ENCODE measurements around the gene USF1. TPM values are rescaled to one million over a fixed set of nuclear protein-coding genes. Genes with fewer than 3 reads are reported as not detected.
"Not testable (repeated sequence)": the region's sequence is repeated elsewhere in the genome, so short reads cannot be mapped to it uniquely, and the experiment has no call there.

Gene USF1
- total RNA-seq, 1 experiment from 2014 or later, result 66.4 TPM

- H3K9me3 ChIP-seq (replicated peaks), result no peaks in the 10 kb centered on the region
- H3K4me1 ChIP-seq, result peaks cover 12% of the 10 kb centered on the region
- DNase-seq, result no peak
- no peaks in the 10 kb centered on the region for H3K27me3 ChIP-seq
- no peak overlapping the region for H3K27ac ChIP-seq
- no peak overlapping the region for H3K4me3 ChIP-seq
- no peaks in the 10 kb centered on the region for H3K36me3 ChIP-seq
These were observed 36.1 kb downstream of the USF1 start for GRCh38 chr1:161009602-161010211.

DNA sequence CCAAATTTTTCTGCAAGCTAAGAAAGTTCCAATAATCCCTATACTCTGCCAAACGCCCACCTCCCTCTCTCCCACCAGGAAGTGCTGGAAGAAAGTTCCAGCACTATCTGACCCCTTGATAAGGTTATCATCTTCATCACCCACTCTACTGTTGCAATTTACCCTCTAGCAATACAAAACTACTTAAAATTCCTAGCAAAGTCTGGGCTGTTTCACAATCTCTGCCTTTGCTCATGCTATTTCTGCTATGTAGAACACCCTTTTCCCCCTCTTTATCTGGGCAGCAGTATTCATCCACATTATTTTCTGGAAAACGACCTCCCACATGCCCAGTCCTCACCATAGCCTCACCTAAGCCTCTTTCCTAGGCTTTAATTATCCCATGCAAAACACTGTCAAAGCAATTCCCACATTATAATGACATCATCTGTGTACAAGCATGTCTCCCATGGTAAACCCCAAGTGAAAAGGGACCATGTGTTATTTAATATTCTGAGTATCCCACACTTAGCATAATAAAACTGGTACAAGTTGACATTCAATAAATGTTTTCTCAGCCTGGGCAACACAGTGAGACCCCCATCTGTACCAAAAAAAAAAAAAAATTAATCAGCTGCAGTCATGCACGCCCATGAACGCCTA lies 36.8 kb downstream of the USF1 start:
- Histone ChIP-seq H3K9me3 (replicated peaks) (no peaks in the 10 kb centered on the region), H3K4me1 (peaks cover 8% of the 10 kb centered on the region), H3K36me3 (no peaks in the 10 kb centered on the region), H3K27me3 (no peaks in the 10 kb centered on the region), H3K27ac (no peak overlapping the region), H3K4me3 (no peak overlapping the region)
- no peak for DNase-seq

- Histone ChIP-seq H3K27me3 (no peaks in the 10 kb centered on the region), H3K27ac (no peak overlapping the region), H3K4me1 (no peaks in the 10 kb centered on the region), H3K4me3 (no peak overlapping the region), H3K36me3 (no peaks in the 10 kb centered on the region), H3K9me3 (replicated peaks) (no peaks in the 10 kb centered on the region)
- DNase-seq, result no peak
These were observed 38.4 kb downstream of the USF1 start for GRCh38 chr1:161007369-161007768.

GRCh38 chr1:161006563-161006962 lies 39.2 kb downstream of the USF1 start:
- H3K27ac ChIP-seq, result no peak overlapping the region
- no peaks in the 10 kb centered on the region for H3K27me3 ChIP-seq
- H3K9me3 ChIP-seq (replicated peaks), result no peaks in the 10 kb centered on the region
- H3K36me3 ChIP-seq, result no peaks in the 10 kb centered on the region
- H3K4me1 ChIP-seq, result no peaks in the 10 kb centered on the region
- no peak overlapping the region for H3K4me3 ChIP-seq
- DNase-seq, result no peak

DNA sequence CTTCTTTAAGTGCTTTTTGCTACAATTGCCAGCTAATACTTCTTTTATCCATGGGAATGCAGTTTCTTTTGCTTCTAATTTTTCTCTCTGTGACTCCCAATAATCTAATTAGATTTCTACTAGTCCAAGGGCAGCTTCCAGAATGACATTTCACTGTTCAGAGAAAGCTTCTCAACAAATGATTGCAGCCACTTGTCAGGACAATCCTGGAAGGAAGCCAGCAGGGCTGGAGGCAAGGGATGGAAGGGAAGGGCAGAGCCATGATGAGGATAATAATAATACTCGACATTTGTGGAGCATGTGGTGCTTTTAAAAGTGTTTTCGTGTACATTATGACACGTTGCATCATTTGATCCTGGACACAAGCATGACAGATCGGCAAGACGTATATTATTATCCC lies 44.3 kb downstream of the USF1 start:
- no peak overlapping the region for H3K27ac ChIP-seq
- no peak overlapping the region for H3K4me3 ChIP-seq
- no peaks in the 10 kb centered on the region for H3K9me3 ChIP-seq (replicated peaks)
- no peaks in the 10 kb centered on the region for H3K36me3 ChIP-seq
- no peak for DNase-seq
- no peaks in the 10 kb centered on the region for H3K4me1 ChIP-seq
- no peaks in the 10 kb centered on the region for H3K27me3 ChIP-seq

GRCh38 chr1:161000736-161001480 lies 44.9 kb downstream of the USF1 start:
- Histone ChIP-seq H3K4me1 (no peaks in the 10 kb centered on the region), H3K9me3 (replicated peaks) (no peaks in the 10 kb centered on the region)
- DNase-seq, result no peak

GRCh38 chr1:160999376-160999775 lies 46.4 kb downstream of the USF1 start:
- DNase-seq, result no peak
- no peaks in the 10 kb centered on the region for H3K27me3 ChIP-seq
- H3K4me1 ChIP-seq, result no peaks in the 10 kb centered on the region
- no peak overlapping the region for H3K27ac ChIP-seq
- H3K36me3 ChIP-seq, result no peaks in the 10 kb centered on the region
- H3K9me3 ChIP-seq (replicated peaks), result no peaks in the 10 kb centered on the region
- H3K4me3 ChIP-seq, result no peak overlapping the region

More at GRCh38 chr1:161000736-161001480, 44.9 kb downstream of the USF1 start:
- no peaks in the 10 kb centered on the region for H3K36me3 ChIP-seq
- H3K27me3 ChIP-seq, result no peaks in the 10 kb centered on the region
- no peak overlapping the region for H3K4me3 ChIP-seq
- no peak overlapping the region for H3K27ac ChIP-seq

GRCh38 chr1:160997323-160998038 lies 48.3 kb downstream of the USF1 start:
- H3K4me1 ChIP-seq, result no peaks in the 10 kb centered on the region
- H3K27ac ChIP-seq, result no peak overlapping the region
- H3K9me3 ChIP-seq (replicated peaks), result no peaks in the 10 kb centered on the region
- H3K27me3 ChIP-seq, result no peaks in the 10 kb centered on the region
- peak; percentile 36 to 62 for DNase-seq
- no peaks in the 10 kb centered on the region for H3K36me3 ChIP-seq
- no peak overlapping the region for H3K4me3 ChIP-seq

- Histone ChIP-seq H3K36me3 (no peaks in the 10 kb centered on the region), H3K27me3 (no peaks in the 10 kb centered on the region), H3K4me3 (no peak overlapping the region), H3K4me1 (no peaks in the 10 kb centered on the region), H3K9me3 (replicated peaks) (no peaks in the 10 kb centered on the region), H3K27ac (no peak overlapping the region)
- DNase-seq, result no peak
These were observed 49.6 kb downstream of the USF1 start for GRCh38 chr1:160996178-160996577.

GRCh38 chr1:160993544-160994193 lies 52.1 kb downstream of the USF1 start:
- no peaks in the 10 kb centered on the region for H3K36me3 ChIP-seq
- peak; percentile 9 to 50 for DNase-seq
- no peak overlapping the region for H3K27ac ChIP-seq
- H3K9me3 ChIP-seq (replicated peaks), result no peaks in the 10 kb centered on the region
- no peaks in the 10 kb centered on the region for H3K4me1 ChIP-seq
- no peaks in the 10 kb centered on the region for H3K27me3 ChIP-seq
- H3K4me3 ChIP-seq, result no peak overlapping the region

DNA sequence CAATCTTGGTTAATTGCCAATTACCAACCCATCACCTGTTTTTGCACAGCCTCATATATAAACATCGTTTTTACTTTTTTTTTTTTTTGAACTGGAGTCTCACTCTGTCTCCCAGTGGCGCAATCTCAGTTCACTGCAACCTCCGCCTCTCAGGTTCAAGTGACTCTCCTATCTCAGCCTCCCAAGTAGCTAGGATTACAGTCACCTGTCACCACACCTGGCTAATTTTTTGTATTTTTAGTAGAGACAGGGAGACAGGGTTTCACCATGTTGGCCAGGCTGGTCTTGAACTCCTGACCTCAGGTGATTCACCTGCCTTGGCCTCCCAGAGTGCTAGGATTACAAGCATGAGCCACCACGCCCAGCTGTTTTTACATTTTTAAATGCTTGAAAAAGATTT lies 53.7 kb downstream of the USF1 start:
- not testable (repeated sequence) for H3K4me3 ChIP-seq; H3K4me1 ChIP-seq; H3K27ac ChIP-seq; H3K27me3 ChIP-seq; DNase-seq; H3K9me3 ChIP-seq (replicated peaks); H3K36me3 ChIP-seq

Other genes with a start within 250 kb of the USF1 start
- not detected in 2 replicates for gene LY9, start 249.8 kb downstream of the USF1 start, total RNA-seq (2014; rRNA removed; shearing (Covaris generic))
- not detected in 2 replicates for gene CD244, start 183.1 kb downstream of the USF1 start, total RNA-seq (2014; rRNA removed; shearing (Covaris generic))
- gene ITLN1, start 160.8 kb downstream of the USF1 start, total RNA-seq (2014; rRNA removed; shearing (Covaris generic)), result not detected in 2 replicates
- gene ITLN2, start 91.2 kb downstream of the USF1 start, total RNA-seq (2014; rRNA removed; shearing (Covaris generic)), result not detected in 2 replicates
- gene F11R, start 24.8 kb downstream of the USF1 start, total RNA-seq (2014; rRNA removed; shearing (Covaris generic)), result not detected in 2 replicates
- gene TSTD1, start 7.0 kb downstream of the USF1 start, total RNA-seq (2014; rRNA removed; shearing (Covaris generic)), result not detected in 2 replicates
- 0.12 and 0.23 TPM in 2 replicates for gene ARHGAP30, start 23.9 kb upstream of the USF1 start, total RNA-seq (2014; rRNA removed; shearing (Covaris generic))
- 0.04 TPM in 1 of 2 replicates, not detected in the other for gene NECTIN4, start 43.6 kb upstream of the USF1 start, total RNA-seq (2014; rRNA removed; shearing (Covaris generic))
- gene KLHDC9, start 52.4 kb upstream of the USF1 start, total RNA-seq (2014; rRNA removed; shearing (Covaris generic)), result not detected in 2 replicates
- gene PFDN2, start 72.1 kb upstream of the USF1 start, total RNA-seq (2014; rRNA removed; shearing (Covaris generic)), result 78.2 and 78.5 TPM in 2 replicates
- gene NIT1, start 72.1 kb upstream of the USF1 start, total RNA-seq (2014; rRNA removed; shearing (Covaris generic)), result 12.8 and 17.2 TPM in 2 replicates
- gene DEDD, start 86.7 kb upstream of the USF1 start, total RNA-seq (2014; rRNA removed; shearing (Covaris generic)), result 19.4 and 24.1 TPM in 2 replicates
- gene UFC1, start 108.0 kb upstream of the USF1 start, total RNA-seq (2014; rRNA removed; shearing (Covaris generic)), result 51.6 and 53.0 TPM in 2 replicates
- 16.0 and 17.6 TPM in 2 replicates for gene USP21, start 113.5 kb upstream of the USF1 start, total RNA-seq (2014; rRNA removed; shearing (Covaris generic))
- gene PPOX, start 120.4 kb upstream of the USF1 start, total RNA-seq (2014; rRNA removed; shearing (Covaris generic)), result 11.1 and 13.5 TPM in 2 replicates
- gene B4GALT3, start 131.5 kb upstream of the USF1 start, total RNA-seq (2014; rRNA removed; shearing (Covaris generic)), result 31.4 and 36.3 TPM in 2 replicates
- 9.6 and 11.0 TPM in 2 replicates for gene ADAMTS4, start 153.1 kb upstream of the USF1 start, total RNA-seq (2014; rRNA removed; shearing (Covaris generic))
- 60.3 and 60.5 TPM in 2 replicates for gene NDUFS2, start 156.4 kb upstream of the USF1 start, total RNA-seq (2014; rRNA removed; shearing (Covaris generic))
- 0.28 and 0.30 TPM in 2 replicates for gene FCER1G, start 169.3 kb upstream of the USF1 start, total RNA-seq (2014; rRNA removed; shearing (Covaris generic))
- not detected in 2 replicates for gene APOA2, start 177.7 kb upstream of the USF1 start, total RNA-seq (2014; rRNA removed; shearing (Covaris generic))
- gene TOMM40L, start 180.1 kb upstream of the USF1 start, total RNA-seq (2014; rRNA removed; shearing (Covaris generic)), result 8.0 and 8.9 TPM in 2 replicates
- gene NR1I3, start 192.2 kb upstream of the USF1 start, total RNA-seq (2014; rRNA removed; shearing (Covaris generic)), result not detected in 2 replicates
- gene PCP4L1, start 212.8 kb upstream of the USF1 start, total RNA-seq (2014; rRNA removed; shearing (Covaris generic)), result 0.28 TPM in 1 of 2 replicates, not detected in the other

Measured in SJCRH30 (cell line).